ENCODE results near the gene FAM222B.

The FAM222B gene

DNA sequence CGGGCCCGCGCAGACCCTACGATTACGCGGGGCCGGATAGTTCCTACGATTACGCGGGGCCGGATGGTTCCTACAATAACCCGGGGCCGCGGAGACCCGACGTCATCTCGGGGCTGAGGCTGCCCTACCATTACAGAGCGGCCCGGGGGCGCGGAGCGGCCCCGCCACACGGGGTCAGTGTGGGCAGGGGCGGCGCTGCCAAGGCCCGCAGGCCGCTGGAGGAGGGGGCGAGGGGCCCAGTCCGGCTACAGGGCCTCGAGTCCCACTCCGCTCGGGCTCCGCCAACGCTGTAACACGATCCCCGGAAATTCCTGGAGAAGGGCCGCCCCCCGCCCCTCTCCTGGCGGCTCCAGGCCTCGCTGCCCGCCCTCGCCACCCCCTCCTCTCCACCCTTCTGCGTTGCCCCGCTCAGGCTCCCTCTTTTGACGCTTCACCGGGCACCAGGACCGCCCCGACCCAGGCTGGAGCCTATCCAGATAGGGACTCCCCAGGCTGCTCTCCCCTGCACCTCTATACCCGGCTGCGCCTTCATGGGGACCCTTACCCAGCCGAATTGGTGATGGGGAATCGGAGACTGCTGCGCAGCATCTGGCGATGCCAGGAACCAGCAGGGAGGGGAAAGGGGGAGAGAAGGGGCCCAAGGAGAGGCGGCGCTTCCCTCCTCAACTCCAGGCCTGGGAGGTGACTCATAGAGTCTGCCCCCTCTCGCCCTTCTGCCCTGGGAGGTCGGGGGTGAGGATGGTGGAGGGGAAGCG lies 124.8 kb downstream of the FAM222B start, which contains the start of gene RAB34:
TSS of gene RAB34 (minus strand) at position 291 of the 755 bp plus-strand sequence. CDS start 602 bp downstream, outside the sequence.
- TF ChIP-seq, protein P1, sequence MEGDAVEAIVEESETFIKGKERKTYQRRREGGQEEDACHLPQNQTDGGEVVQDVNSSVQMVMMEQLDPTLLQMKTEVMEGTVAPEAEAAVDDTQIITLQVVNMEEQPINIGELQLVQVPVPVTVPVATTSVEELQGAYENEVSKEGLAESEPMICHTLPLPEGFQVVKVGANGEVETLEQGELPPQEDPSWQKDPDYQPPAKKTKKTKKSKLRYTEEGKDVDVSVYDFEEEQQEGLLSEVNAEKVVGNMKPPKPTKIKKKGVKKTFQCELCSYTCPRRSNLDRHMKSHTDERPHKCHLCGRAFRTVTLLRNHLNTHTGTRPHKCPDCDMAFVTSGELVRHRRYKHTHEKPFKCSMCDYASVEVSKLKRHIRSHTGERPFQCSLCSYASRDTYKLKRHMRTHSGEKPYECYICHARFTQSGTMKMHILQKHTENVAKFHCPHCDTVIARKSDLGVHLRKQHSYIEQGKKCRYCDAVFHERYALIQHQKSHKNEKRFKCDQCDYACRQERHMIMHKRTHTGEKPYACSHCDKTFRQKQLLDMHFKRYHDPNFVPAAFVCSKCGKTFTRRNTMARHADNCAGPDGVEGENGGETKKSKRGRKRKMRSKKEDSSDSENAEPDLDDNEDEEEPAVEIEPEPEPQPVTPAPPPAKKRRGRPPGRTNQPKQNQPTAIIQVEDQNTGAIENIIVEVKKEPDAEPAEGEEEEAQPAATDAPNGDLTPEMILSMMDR (IDR thresholded peaks at IDR 0.05; ENCODE audit: low read depth, low read length) = no peak
- no peak for DNase-seq
- Histone ChIP-seq H3K27me3 (no peaks in the 10 kb centered on the region), H3K4me3 (ENCODE audit: low read depth, low read length) (no peak within 1 kb of the TSS), H3K9me3 (no peaks in the 10 kb centered on the region), H3K4me1 (no peaks in the 10 kb centered on the region), H3K36me3 (peaks cover 29% of the 10 kb centered on the region)

DNA sequence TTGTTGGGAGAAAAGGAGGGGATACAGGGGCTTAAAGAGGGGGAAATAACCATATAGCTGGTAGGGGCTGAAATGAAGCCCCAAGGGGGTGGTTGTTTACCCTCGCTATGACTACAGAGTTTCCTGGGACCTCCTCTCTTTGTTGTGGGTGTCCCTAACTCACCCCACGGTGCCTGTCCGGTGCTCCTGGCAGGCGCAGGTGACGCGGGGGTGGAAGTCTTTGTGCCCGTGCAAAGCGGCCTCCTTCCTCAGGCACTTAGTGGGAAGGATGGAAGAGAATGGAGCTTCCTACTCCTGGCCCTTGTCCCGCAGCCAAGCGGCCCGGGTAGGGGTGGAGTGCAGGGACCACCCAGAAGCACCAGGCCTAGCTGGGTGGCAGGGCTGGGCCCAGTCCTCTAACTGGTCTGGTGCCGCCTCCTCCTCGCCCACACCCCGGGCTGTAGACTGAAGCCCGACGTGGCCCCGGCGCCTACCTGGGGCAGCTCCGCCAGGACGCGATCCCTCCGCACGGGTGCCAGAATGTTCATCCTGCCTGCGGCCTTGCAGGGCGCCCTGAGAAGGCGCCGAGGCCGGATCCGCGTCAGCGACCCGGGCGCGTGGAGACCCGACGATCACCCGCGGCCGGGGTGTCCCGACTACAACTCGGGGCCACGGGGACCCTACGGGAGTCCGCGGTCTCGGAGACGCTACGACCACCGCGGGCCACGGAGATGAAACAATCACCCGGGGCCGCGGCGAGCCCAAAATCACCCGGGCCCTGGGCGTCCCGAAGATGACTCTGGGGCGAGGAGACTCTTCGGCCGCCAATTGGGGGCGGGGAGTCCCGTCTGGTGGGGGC lies 125.6 kb downstream of the FAM222B start:
- H3K9me3 ChIP-seq = no peaks in the 10 kb centered on the region
- H3K4me3 ChIP-seq (ENCODE audit: low read depth, low read length) = no peak overlapping the region
- H3K27me3 ChIP-seq = no peaks in the 10 kb centered on the region
- peaks cover 21% of the 10 kb centered on the region for H3K36me3 ChIP-seq
- H3K4me1 ChIP-seq = no peaks in the 10 kb centered on the region
- DNase-seq = no peak
- TF ChIP-seq, protein P1 (IDR thresholded peaks at IDR 0.05; ENCODE audit: low read depth, low read length) = no peak

GRCh38 chr17:28715217-28715616 lies 127.4 kb downstream of the FAM222B start:
- Histone ChIP-seq H3K9me3 (no peaks in the 10 kb centered on the region), H3K36me3 (peaks cover 4% of the 10 kb centered on the region), H3K27me3 (no peaks in the 10 kb centered on the region), H3K4me1 (no peaks in the 10 kb centered on the region), H3K4me3 (ENCODE audit: low read depth, low read length) (no peak overlapping the region)
- DNase-seq = no peak
- TF ChIP-seq, protein P1 (IDR thresholded peaks at IDR 0.05; ENCODE audit: low read depth, low read length) = no peak

DNA sequence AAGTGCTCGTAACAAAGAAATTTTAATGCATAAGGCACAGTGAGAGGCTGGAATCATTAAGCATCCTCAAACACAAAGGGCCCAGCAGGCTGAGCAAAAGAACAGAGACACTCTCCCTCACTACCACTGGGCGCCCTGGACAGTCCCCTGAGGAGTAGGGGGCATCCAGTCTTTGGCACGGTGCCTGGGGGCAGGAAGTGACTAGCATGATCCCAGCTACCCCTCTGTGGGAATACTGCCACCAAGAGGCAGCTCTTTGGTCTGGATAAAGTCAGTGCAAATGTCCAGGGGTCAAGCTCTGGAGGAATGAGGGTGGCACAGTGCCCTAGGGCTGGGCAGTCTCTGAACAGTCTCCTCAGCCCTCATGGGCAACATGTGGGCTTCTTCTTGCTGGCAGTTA lies 128.3 kb downstream of the FAM222B start:
- no peaks in the 10 kb centered on the region for H3K4me1 ChIP-seq
- H3K27me3 ChIP-seq = no peaks in the 10 kb centered on the region
- H3K9me3 ChIP-seq = no peaks in the 10 kb centered on the region
- TF ChIP-seq, protein P1 (IDR thresholded peaks at IDR 0.05; ENCODE audit: low read depth, low read length) = no peak
- DNase-seq = no peak
- H3K36me3 ChIP-seq = no peaks in the 10 kb centered on the region
- no peak overlapping the region for H3K4me3 ChIP-seq (ENCODE audit: low read depth, low read length)

- H3K36me3 ChIP-seq = no peaks in the 10 kb centered on the region
- H3K27me3 ChIP-seq = no peaks in the 10 kb centered on the region
- TF ChIP-seq, protein P1 (IDR thresholded peaks at IDR 0.05; ENCODE audit: low read depth, low read length) = no peak
- DNase-seq = no peak
- H3K4me1 ChIP-seq = no peaks in the 10 kb centered on the region
- no peak overlapping the region for H3K4me3 ChIP-seq (ENCODE audit: low read depth, low read length)
- H3K9me3 ChIP-seq = no peaks in the 10 kb centered on the region
Measured at GRCh38 chr17:28712705-28713415, 129.7 kb downstream of the FAM222B start.

Data from BE2C (cell line).